ENCODE data around the gene USP46. TPM values are rescaled to one million over a fixed set of nuclear protein-coding genes. Genes with fewer than 3 reads are reported as not detected.

USP46 gene
- polyA plus RNA-seq, 1 experiment, result 12.5 TPM

DNA sequence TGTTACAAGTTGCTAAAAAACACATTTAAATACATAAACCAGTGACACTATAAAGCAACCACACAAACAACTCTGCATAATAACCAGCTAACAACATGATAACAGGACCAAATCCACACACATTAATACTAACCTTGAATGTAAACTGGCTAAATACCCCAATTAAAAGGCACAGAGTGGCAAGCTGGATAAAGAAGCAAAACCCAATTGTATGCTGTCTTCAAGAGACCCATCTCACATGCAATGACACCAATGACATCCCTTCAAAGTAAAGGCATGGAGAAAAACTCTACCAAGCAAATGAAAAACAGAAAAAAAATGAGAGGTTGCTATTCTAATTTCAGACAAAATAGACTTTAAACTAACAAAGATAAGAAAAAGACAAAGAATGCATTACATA lies 34.4 kb upstream of the USP46 start:
- TF ChIP-seq, protein P1, sequence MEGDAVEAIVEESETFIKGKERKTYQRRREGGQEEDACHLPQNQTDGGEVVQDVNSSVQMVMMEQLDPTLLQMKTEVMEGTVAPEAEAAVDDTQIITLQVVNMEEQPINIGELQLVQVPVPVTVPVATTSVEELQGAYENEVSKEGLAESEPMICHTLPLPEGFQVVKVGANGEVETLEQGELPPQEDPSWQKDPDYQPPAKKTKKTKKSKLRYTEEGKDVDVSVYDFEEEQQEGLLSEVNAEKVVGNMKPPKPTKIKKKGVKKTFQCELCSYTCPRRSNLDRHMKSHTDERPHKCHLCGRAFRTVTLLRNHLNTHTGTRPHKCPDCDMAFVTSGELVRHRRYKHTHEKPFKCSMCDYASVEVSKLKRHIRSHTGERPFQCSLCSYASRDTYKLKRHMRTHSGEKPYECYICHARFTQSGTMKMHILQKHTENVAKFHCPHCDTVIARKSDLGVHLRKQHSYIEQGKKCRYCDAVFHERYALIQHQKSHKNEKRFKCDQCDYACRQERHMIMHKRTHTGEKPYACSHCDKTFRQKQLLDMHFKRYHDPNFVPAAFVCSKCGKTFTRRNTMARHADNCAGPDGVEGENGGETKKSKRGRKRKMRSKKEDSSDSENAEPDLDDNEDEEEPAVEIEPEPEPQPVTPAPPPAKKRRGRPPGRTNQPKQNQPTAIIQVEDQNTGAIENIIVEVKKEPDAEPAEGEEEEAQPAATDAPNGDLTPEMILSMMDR (IDR thresholded peaks at IDR 0.05; ENCODE audit: insufficient read depth, low read depth, low read length), result no peak
- ChIA-PET CTCF (interaction anchor here (0.7 kb wide), 1 partner anchor 34 kb away, joined by 3 read pairs; the partner anchor contains the start of gene USP46), POLR2A (no interaction called here)
- H3K4me3 ChIP-seq (ENCODE audit: low read depth, low read length), result no peak overlapping the region
- H3K27me3 ChIP-seq (ENCODE audit: control insufficient read depth, insufficient read depth, low read length), result no peaks in the 10 kb centered on the region
- no peaks in the 10 kb centered on the region for H3K36me3 ChIP-seq (ENCODE audit: control insufficient read depth, insufficient read depth, low read length)
- no peak for DNase-seq (ENCODE audit: low read depth)

DNA sequence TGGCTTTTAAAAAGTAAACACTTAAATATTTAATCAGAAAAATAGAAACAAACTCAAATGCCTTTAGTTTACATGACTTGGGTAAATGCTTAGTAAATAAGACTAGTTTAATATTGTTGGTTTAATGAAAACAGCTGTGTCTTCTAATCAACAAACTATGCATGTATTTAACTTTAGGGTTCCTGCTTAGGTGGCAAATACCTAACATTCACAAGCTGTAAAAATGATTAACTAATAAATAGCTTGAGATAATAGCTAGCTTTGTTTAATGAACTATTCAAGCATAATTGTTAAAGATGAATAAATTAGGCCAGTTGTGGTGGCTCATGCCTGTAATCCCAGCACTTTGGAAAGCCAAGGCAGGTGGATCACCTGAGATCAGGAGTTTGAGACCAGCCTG lies 30.0 kb upstream of the USP46 start:
- ChIA-PET CTCF (interaction anchor here (1.2 kb wide), 2 partner anchors 10 to 36 kb away, joined by 3 read pairs; no protein-coding TSS in a partner anchor), POLR2A (no interaction called here)
- no peak for DNase-seq (ENCODE audit: low read depth)
- no peaks in the 10 kb centered on the region for H3K36me3 ChIP-seq (ENCODE audit: control insufficient read depth, insufficient read depth, low read length)
- TF ChIP-seq, protein P1 (IDR thresholded peaks at IDR 0.05; ENCODE audit: insufficient read depth, low read depth, low read length), result no peak
- H3K27me3 ChIP-seq (ENCODE audit: control insufficient read depth, insufficient read depth, low read length), result 0 out of 2 replicates have a peak, but pooled peaks cover 2% of the 10 kb centered on the region
- no peak overlapping the region for H3K4me3 ChIP-seq (ENCODE audit: low read depth, low read length)

DNA sequence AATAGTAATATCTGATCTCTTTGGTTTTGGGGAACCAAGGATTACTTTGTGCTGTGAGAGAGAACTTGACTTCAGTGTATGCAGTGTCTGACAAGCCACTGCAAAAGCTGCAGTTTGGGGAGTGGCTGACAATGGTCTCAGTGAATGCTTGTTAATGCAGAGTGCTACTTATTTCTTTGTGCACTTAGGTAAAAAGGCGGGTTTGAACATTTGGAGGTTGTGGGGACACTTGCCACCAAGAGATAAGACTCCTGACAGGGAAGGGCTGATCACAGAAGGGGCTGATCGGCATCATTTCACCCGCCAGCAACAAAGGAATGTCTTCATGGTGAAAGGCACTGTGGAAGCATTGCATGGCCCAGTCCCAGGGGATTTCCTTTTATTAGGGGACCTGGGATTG lies 28.6 kb upstream of the USP46 start:
- H3K36me3 ChIP-seq (ENCODE audit: control insufficient read depth, insufficient read depth, low read length), result no peaks in the 10 kb centered on the region
- TF ChIP-seq, protein P1 (IDR thresholded peaks at IDR 0.05; ENCODE audit: insufficient read depth, low read depth, low read length), result no peak
- 0 out of 2 replicates have a peak, but pooled peaks cover 2% of the 10 kb centered on the region for H3K27me3 ChIP-seq (ENCODE audit: control insufficient read depth, insufficient read depth, low read length)
- CTCF ChIA-PET, result no interaction called here
- no peak overlapping the region for H3K4me3 ChIP-seq (ENCODE audit: low read depth, low read length)
- POLR2A ChIA-PET, result no interaction called here
- DNase-seq (ENCODE audit: low read depth), result no peak

DNA sequence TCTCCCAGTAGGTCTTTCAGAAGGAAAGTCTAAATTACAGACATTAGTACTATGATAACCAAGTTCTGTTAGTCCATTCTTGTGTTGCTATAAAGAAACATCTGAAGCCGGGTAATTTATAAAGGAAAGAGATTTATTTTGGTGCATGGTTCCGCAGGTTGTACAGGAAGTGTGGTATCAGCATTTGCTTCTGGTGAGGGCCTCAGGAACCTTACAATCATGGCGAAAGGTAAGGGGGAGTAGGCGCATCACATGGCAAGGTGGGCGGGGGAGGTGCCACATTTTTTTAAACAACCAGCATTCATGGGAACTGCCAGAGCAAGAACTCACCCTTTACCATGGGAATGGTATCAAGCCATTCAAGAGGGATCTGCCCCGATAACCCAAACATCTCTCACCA lies 26.2 kb upstream of the USP46 start:
- ChIA-PET CTCF (interaction anchor here (2.1 kb wide), 1 partner anchor 14 kb away, joined by 7 read pairs; no protein-coding TSS in a partner anchor), POLR2A (no interaction called here)
- TF ChIP-seq, protein P1 (IDR thresholded peaks at IDR 0.05; ENCODE audit: insufficient read depth, low read depth, low read length), result no peak
- H3K4me3 ChIP-seq (ENCODE audit: low read depth, low read length), result no peak overlapping the region
- H3K36me3 ChIP-seq (ENCODE audit: control insufficient read depth, insufficient read depth, low read length), result no peaks in the 10 kb centered on the region
- 0 out of 2 replicates have a peak, but pooled peaks cover 4% of the 10 kb centered on the region for H3K27me3 ChIP-seq (ENCODE audit: control insufficient read depth, insufficient read depth, low read length)
- no peak for DNase-seq (ENCODE audit: low read depth)

DNA sequence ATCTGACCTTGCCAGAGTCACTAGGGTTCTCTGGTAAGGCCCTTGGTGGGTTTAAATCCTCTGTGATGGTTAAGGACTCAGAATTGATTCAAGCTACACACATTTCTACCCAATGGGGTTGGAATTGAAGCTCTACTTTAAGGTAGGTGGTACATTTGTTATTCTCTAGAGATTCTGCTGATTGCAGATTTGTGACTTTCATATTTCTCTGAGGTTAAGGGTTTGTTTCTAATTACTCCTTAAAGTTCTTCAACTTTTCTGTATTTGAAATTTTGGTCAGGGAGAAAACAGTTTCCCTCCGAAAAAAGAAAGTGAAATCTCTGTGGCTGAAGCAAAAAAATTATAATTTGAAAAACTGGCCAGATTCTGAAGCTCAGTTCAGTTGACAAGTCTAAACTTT lies 25.8 kb upstream of the USP46 start:
- H3K4me3 ChIP-seq (ENCODE audit: low read depth, low read length), result no peak overlapping the region
- CTCF ChIA-PET, result interaction anchor here (2.1 kb wide), 1 partner anchor 14 kb away, joined by 7 read pairs; no protein-coding TSS in a partner anchor
- POLR2A ChIA-PET, result no interaction called here
- DNase-seq (ENCODE audit: low read depth), result no peak
- H3K36me3 ChIP-seq (ENCODE audit: control insufficient read depth, insufficient read depth, low read length), result no peaks in the 10 kb centered on the region
- TF ChIP-seq, protein P1 (IDR thresholded peaks at IDR 0.05; ENCODE audit: insufficient read depth, low read depth, low read length), result no peak
- H3K27me3 ChIP-seq (ENCODE audit: control insufficient read depth, insufficient read depth, low read length), result 0 out of 2 replicates have a peak, but pooled peaks cover 4% of the 10 kb centered on the region

All from BJ (cell line).